ENCODE measurements around the gene DLX2.

DNA sequence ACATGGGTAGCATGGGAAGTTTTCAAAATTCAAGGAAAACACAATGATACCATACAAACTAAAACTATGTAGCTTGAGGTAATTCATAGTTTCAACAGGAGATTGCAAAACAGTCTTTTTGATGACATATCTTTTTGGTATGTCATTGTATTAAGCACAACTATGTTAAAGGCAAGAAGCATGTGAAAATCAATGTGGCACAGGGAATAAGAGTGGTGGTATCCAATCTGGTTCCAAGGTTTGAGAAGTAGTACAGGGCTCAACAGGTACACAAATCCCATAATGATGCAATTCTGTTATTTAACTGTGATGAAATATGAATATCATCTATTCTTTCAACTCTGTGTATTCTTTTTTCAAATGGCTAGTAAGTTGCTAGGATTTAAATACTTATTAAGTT, 16.4 kb upstream of the DLX2 start:
- no peak for TF ChIP-seq CTCF (IDR thresholded peaks at IDR 0.05)
- no peak for TF ChIP-seq ZFX (IDR thresholded peaks at IDR 0.05; ENCODE audit: borderline replicate concordance)
